Testis (tissue), 2 donors: Measurements from ENCODE around the gene LMX1A.

Source experiments
- CTCF ChIP-seq, 3 experiments: fragments of 450-650 bp in 2 of 3; fragments of 200-600 bp in 1 of 3; sonication (generic) in 1 of 3; IDR thresholded peaks; one replicate each; pipeline ENCODE4 v1.5.1; 2016 to 2019; ENCODE audit warnings: antibody characterized with exemption in 3 of 3, mild to moderate bottlenecking in 2 of 3, moderate library complexity in 1 of 3
- POLR2A ChIP-seq: fragments of 450-650 bp; IDR thresholded peaks from one replicate; pipeline ENCODE4 v1.6.1; 2017; ENCODE audit warnings: antibody characterized with exemption, mild to moderate bottlenecking, moderate library complexity

- TF ChIP-seq CTCF (IDR thresholded peaks at IDR 0.05) (no peak), POLR2A (no peak)
Observed at GRCh38 chr1:165287329-165287728, 69.2 kb downstream of the LMX1A start.
